SK-N-SH treated with all-trans-retinoic acid at 6 μM for 48 hours (cell line): ENCODE data around the gene SMIM32.

Source experiments
- ARNTL ChIP-seq: fragments of 450-650 bp; formaldehyde crosslinking; IDR thresholded peaks from 2 replicates; pipeline ENCODE4 v1.5.0; 2020; ENCODE audit warnings: low read depth, mild to moderate bottlenecking, moderate library complexity, borderline replicate concordance
- BACH2 ChIP-seq: fragments of 250-450 bp; sonication (Bioruptor Pico); IDR thresholded peaks from 2 replicates; pipeline ENCODE4 v1.9.0; 2021; ENCODE audit warnings: mild to moderate bottlenecking, borderline replicate concordance
- CSDC2 ChIP-seq: fragments of 250-450 bp; sonication (Bioruptor Pico); IDR thresholded peaks from 2 replicates; pipeline ENCODE4 v1.5.0; 2020; ENCODE audit warnings: mild to moderate bottlenecking, moderate library complexity
- GLIS3 ChIP-seq: fragments of 250-450 bp; sonication (Bioruptor Pico); IDR thresholded peaks from 2 replicates; pipeline ENCODE4 v1.5.0; 2020; ENCODE audit warnings: mild to moderate bottlenecking, moderate library complexity
- TCF4 ChIP-seq: fragments of 250-450 bp; sonication (Bioruptor Pico); IDR thresholded peaks from 2 replicates; pipeline ENCODE4 v1.8.0; 2021; ENCODE audit warnings: mild to moderate bottlenecking, moderate library complexity, borderline replicate concordance
- ZFP3 ChIP-seq: fragments of 250-450 bp; sonication (Bioruptor Pico); IDR thresholded peaks from 2 replicates; pipeline ENCODE4 v1.5.0; 2020; ENCODE audit warnings: mild to moderate bottlenecking, moderate library complexity
- ZNF8 ChIP-seq: fragments of 450-650 bp; formaldehyde crosslinking; IDR thresholded peaks from 2 replicates; pipeline ENCODE4 v1.5.0; 2020; ENCODE audit warnings: mild to moderate bottlenecking, moderate library complexity
- TF ChIP-seq, protein P1 (sequence below): fragments of 250-450 bp; sonication (Bioruptor Pico); IDR thresholded peaks from 2 replicates; pipeline ENCODE4 v1.5.0; 2020; ENCODE audit warnings: mild to moderate bottlenecking, moderate library complexity
- TF ChIP-seq, protein P2 (sequence below): fragments of 250-450 bp; sonication (Bioruptor Pico); IDR thresholded peaks from 2 replicates; pipeline ENCODE4 v1.8.0; 2020; ENCODE audit warnings: mild to moderate bottlenecking, moderate library complexity, borderline replicate concordance

DNA sequence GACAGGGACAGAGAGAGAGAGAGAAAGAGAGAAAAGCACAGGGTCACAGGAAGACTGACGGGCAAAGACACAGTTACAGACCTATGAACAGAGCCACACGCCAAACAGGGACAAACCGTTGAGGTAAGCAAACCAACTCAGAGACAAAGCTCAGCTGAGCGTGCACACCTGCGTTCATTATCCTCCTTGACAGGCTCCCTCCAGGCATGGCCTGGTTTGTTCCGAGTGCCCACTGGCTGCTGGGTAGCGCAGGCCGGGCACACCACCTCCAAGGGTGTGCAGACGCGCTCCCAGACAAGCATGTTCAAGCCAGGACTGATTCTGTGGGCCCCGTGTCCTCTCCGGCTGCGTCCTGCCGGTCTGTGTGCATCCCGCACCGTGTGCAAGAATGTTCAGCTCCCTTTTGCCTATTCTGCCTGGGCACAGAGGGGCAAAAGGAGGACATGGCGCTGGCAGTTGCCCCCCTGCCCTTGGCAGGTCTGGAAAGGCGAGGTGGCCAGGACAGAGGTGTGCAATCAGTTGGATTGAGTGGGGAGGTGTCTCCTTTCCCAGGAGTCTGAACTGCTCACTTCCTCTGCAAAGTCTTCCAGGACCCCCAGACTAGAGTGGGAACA lies 467 bp upstream of the SMIM32 start:
- no peak for TF ChIP-seq GLIS3 (CRISPR knock-in tag)
- TF ChIP-seq, protein P1, sequence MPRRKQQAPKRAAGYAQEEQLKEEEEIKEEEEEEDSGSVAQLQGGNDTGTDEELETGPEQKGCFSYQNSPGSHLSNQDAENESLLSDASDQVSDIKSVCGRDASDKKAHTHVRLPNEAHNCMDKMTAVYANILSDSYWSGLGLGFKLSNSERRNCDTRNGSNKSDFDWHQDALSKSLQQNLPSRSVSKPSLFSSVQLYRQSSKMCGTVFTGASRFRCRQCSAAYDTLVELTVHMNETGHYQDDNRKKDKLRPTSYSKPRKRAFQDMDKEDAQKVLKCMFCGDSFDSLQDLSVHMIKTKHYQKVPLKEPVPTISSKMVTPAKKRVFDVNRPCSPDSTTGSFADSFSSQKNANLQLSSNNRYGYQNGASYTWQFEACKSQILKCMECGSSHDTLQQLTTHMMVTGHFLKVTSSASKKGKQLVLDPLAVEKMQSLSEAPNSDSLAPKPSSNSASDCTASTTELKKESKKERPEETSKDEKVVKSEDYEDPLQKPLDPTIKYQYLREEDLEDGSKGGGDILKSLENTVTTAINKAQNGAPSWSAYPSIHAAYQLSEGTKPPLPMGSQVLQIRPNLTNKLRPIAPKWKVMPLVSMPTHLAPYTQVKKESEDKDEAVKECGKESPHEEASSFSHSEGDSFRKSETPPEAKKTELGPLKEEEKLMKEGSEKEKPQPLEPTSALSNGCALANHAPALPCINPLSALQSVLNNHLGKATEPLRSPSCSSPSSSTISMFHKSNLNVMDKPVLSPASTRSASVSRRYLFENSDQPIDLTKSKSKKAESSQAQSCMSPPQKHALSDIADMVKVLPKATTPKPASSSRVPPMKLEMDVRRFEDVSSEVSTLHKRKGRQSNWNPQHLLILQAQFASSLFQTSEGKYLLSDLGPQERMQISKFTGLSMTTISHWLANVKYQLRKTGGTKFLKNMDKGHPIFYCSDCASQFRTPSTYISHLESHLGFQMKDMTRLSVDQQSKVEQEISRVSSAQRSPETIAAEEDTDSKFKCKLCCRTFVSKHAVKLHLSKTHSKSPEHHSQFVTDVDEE (CRISPR knock-in tag): no peak
- no peak for TF ChIP-seq BACH2 (CRISPR knock-in tag)
- TF ChIP-seq CSDC2 (CRISPR knock-in tag): no peak
- no peak for TF ChIP-seq ARNTL (CRISPR knock-in tag)
- no peak for TF ChIP-seq ZNF8 (CRISPR knock-in tag)
- TF ChIP-seq ZFP3 (CRISPR knock-in tag): no peak
- TF ChIP-seq, protein P2, sequence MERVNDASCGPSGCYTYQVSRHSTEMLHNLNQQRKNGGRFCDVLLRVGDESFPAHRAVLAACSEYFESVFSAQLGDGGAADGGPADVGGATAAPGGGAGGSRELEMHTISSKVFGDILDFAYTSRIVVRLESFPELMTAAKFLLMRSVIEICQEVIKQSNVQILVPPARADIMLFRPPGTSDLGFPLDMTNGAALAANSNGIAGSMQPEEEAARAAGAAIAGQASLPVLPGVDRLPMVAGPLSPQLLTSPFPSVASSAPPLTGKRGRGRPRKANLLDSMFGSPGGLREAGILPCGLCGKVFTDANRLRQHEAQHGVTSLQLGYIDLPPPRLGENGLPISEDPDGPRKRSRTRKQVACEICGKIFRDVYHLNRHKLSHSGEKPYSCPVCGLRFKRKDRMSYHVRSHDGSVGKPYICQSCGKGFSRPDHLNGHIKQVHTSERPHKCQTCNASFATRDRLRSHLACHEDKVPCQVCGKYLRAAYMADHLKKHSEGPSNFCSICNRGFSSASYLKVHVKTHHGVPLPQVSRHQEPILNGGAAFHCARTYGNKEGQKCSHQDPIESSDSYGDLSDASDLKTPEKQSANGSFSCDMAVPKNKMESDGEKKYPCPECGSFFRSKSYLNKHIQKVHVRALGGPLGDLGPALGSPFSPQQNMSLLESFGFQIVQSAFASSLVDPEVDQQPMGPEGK: no peak
- no peak for TF ChIP-seq TCF4 (CRISPR knock-in tag)
